HCT116 (cell line): Measurements from ENCODE around the gene PIGM. TPM values are rescaled to one million over a fixed set of nuclear protein-coding genes. Genes with fewer than 3 reads are reported as not detected.

Source experiments
- ATAC-seq: fragments of 200-7000 bp; cut with Tn5 transposase; 2 replicates; pipeline ENCODE4 v1.9.1; 2020; ENCODE audit warnings: mild to moderate bottlenecking, moderate library complexity
- BruUV-seq: library from RNA; stranded (reverse); fragments of 400-500 nt; replicated peaks from 2 replicates; lab custom pipeline; 2021; lab: Mats Ljungman, UMichigan
- CTCF ChIA-PET: fragments of 300-600 bp; sonication (Branson Sonifier 250); formaldehyde crosslinking; loops from one replicate; lab custom pipeline; 2021; ENCODE audit warnings: antibody characterized with exemption; lab: Charles Lee
- POLR2A ChIA-PET: fragments of 300-600, 350-600 bp; sonication (Branson Sonifier 250); formaldehyde crosslinking; loops from one replicate; lab custom pipeline; 2021; ENCODE audit warnings: antibody characterized with exemption; lab: Charles Lee
- RAD21 ChIA-PET, 2 experiments: fragments of 300-600 bp; sonication (Branson Sonifier 250); formaldehyde crosslinking; loops; one replicate each; lab custom pipeline; 2023; ENCODE audit warnings: low total read pairs in 2 of 2; ENCODE audit not compliant: uncharacterized antibody in 2 of 2, unreplicated experiment in 2 of 2, low non-redundant PET in 1 of 2; lab: Charles Lee
- DNase-seq: peaks from one replicate; pipeline ENCODE4 v3.0.0-alpha.2; 2010; ENCODE audit warnings: low read depth, low spot score
- H2AFZ ChIP-seq: fragments of 200-600 bp; shearing (Covaris generic), sonication (generic); 2 replicates; pipeline ENCODE4 v1.6.1; 2017; ENCODE audit warnings: low read depth, mixed run types, mixed read lengths, antibody characterized with exemption, low read length; ENCODE audit not compliant: poor library complexity, severe bottlenecking
- H3K27ac ChIP-seq: 2 replicates; pipeline ENCODE4 v1.5.1; 2012; ENCODE audit warnings: low read depth, low read length
- H3K27me3 ChIP-seq: fragments of 200-600 bp; sonication (generic); 2 replicates; pipeline ENCODE4 v1.6.1; 2016; ENCODE audit warnings: mixed run types, low read length, mixed read lengths; ENCODE audit not compliant: insufficient read depth
- H3K36me3 ChIP-seq, 2 experiments: fragments of 200-500 bp in 1 of 2; fragments of 200-600 bp in 1 of 2; sonication (Bioruptor generic) in 1 of 2; sonication (generic) in 1 of 2; 2 replicates each; pipeline versions ENCODE4 v1.5.1 to v1.6.1; 2014 to 2016; ENCODE audit warnings: low read length in 2 of 2, inconsistent platforms in 1 of 2, mixed read lengths in 1 of 2, mixed run types in 1 of 2; ENCODE audit not compliant: insufficient read depth in 2 of 2, control insufficient read depth in 1 of 2
- H3K4me1 ChIP-seq, 2 experiments: fragments of 200-600 bp in 1 of 2; sonication (generic) in 1 of 2; 2 replicates each; pipeline versions ENCODE4 v1.5.1 to v1.6.1; 2012 to 2017; ENCODE audit warnings: low read length in 2 of 2, inconsistent platforms in 1 of 2, mild to moderate bottlenecking in 1 of 2, mixed read lengths in 1 of 2, mixed run types in 1 of 2, moderate library complexity in 1 of 2; ENCODE audit not compliant: insufficient read depth in 2 of 2, control insufficient read depth in 1 of 2
- H3K4me2 ChIP-seq: fragments of 200-600 bp; sonication (generic); 2 replicates; pipeline ENCODE4 v1.6.1; 2017; ENCODE audit warnings: mixed run types, low read length, mixed read lengths
- H3K4me3 ChIP-seq, 2 experiments: fragments of 200-600 bp in 1 of 2; sonication (generic) in 1 of 2; replicated peaks in 1 of 2; 2 replicates each; pipeline ENCODE4 v1.5.1; 2011 to 2016; ENCODE audit warnings: low read length in 2 of 2, control low read depth in 1 of 2, low read depth in 1 of 2, mild to moderate bottlenecking in 1 of 2, mixed read lengths in 1 of 2, mixed run types in 1 of 2
- H3K79me2 ChIP-seq: fragments of 200-600 bp; sonication (generic); 2 replicates; pipeline ENCODE4 v1.6.1; 2017; ENCODE audit warnings: mild to moderate bottlenecking, mixed run types, low read length, moderate library complexity, mixed read lengths; ENCODE audit not compliant: insufficient read depth
- H3K9ac ChIP-seq: fragments of 200-600 bp; sonication (generic); 2 replicates; pipeline ENCODE4 v1.6.1; 2016; ENCODE audit warnings: low read length, mixed read lengths
- H3K9me2 ChIP-seq: fragments of 200-600 bp; sonication (generic), shearing (Covaris generic); 2 replicates; pipeline ENCODE4 v1.6.1; 2017; ENCODE audit warnings: mixed run types, mild to moderate bottlenecking, moderate library complexity; ENCODE audit not compliant: insufficient read depth
- H3K9me3 ChIP-seq, 2 experiments: fragments of 200-500 bp in 1 of 2; fragments of 200-600 bp in 1 of 2; sonication (Bioruptor generic) in 1 of 2; sonication (generic) in 1 of 2; 2 replicates each; pipeline ENCODE4 v1.6.1; 2014 to 2017; ENCODE audit warnings: low read length in 2 of 2, mixed read lengths in 2 of 2, inconsistent platforms in 1 of 2, low read depth in 1 of 2, mild to moderate bottlenecking in 1 of 2, mixed run types in 1 of 2, moderate library complexity in 1 of 2; ENCODE audit not compliant: control insufficient read depth in 1 of 2, insufficient read depth in 1 of 2
- H4K20me1 ChIP-seq: fragments of 200-600 bp; sonication (generic), shearing (Covaris generic); 2 replicates; pipeline ENCODE4 v1.6.1; 2017; ENCODE audit warnings: mixed run types, mild to moderate bottlenecking, moderate library complexity; ENCODE audit not compliant: insufficient read depth
- CEBPB ChIP-seq: IDR thresholded peaks from 2 replicates; pipeline ENCODE4 v1.6.1; 2012; ENCODE audit warnings: low read depth
- ELF1 ChIP-seq: IDR thresholded peaks from 2 replicates; pipeline ENCODE4 v1.6.1; 2012; ENCODE audit warnings: low read depth, borderline replicate concordance
- EZH2phosphoT487 ChIP-seq: fragments of 200-600 bp; IDR thresholded peaks from 2 replicates; pipeline ENCODE4 v1.6.1; 2018; ENCODE audit warnings: antibody characterized with exemption, borderline replicate concordance
- FOSL1 ChIP-seq: IDR thresholded peaks from 2 replicates; pipeline ENCODE4 v1.6.1; 2012; ENCODE audit warnings: low read depth
- RAD21 ChIP-seq: IDR thresholded peaks from 2 replicates; pipeline ENCODE4 v1.6.1; 2012; ENCODE audit warnings: low read depth, mild to moderate bottlenecking
- SIN3A ChIP-seq: IDR thresholded peaks from 2 replicates; pipeline ENCODE4 v1.6.1; 2012; ENCODE audit warnings: low read depth
- SP1 ChIP-seq: IDR thresholded peaks from 2 replicates; pipeline ENCODE4 v1.6.1; 2012; ENCODE audit warnings: low read depth
- SRF ChIP-seq: IDR thresholded peaks from 2 replicates; pipeline ENCODE4 v1.6.1; 2012; ENCODE audit warnings: low read depth
- ZFX ChIP-seq: fragments of 450-650 bp; IDR thresholded peaks from 2 replicates; pipeline ENCODE4 v1.6.1; 2017
- intact Hi-C: fragments of 100-400 bp; cut with micrococcal nuclease; formaldehyde crosslinking; loops from 2 replicates; pipeline ENCODE4 v1.10.0; 2022
- total RNA-seq: library from RNA; stranded (reverse); gene quantifications from one replicate; pipeline ENCODE4 v1.2.1, GENCODE V29; 2021; ENCODE audit not compliant: unreplicated experiment
- TF ChIP-seq, protein P1 (sequence below), 3 experiments: fragments of 200-600 bp in 1 of 3; sonication (generic) in 1 of 3; IDR thresholded peaks in 2 of 3; conservative IDR thresholded peaks in 1 of 3; 2 replicates each; pipeline ENCODE4 v1.5.1; 2012 to 2017; ENCODE audit warnings: low read depth in 2 of 3, low read length in 2 of 3, antibody characterized with exemption in 1 of 3, borderline replicate concordance in 1 of 3, control low read depth in 1 of 3, mild to moderate bottlenecking in 1 of 3, mixed read lengths in 1 of 3, mixed run types in 1 of 3, moderate library complexity in 1 of 3; ENCODE audit not compliant: insufficient read depth in 1 of 3

The PIGM gene
- total RNA-seq, 1 experiment from 2014 or later = 4.1 TPM

DNA sequence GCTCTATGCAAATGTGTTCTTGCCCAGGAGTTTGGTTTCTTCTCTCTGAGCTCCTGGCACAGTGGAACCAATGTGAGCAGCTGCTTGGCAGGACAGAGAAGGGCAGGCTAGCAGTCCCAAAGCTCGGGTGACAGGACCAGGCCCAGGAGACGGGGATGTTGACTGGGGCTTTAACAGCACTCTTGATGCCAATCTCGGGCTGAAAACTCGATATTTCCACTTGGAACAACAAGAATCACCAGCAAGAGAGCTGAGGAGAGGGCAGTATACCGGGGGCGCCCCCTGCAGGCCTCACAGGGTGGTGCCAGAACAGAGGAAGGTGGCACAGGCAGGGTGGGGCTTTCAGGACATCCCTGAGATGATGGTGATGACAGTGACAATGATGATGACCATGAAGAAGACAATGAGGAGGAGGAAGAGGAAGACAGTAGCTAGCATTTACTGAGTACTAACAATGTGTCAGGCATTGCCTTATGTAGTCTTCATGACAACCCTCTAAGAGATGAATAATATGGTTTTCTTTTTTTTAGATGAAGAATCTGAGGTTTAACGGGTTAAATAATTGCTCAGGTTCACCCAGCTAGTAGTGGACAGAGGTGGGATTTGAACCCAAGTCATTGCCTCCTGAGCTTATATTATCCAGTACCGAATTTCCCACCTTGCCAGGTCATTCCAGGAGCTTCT, 46.9 kb upstream of the PIGM start:
- Histone ChIP-seq H3K9me2 (no peaks in the 10 kb centered on the region), H3K27ac (no peak overlapping the region), H3K9me3 (no peaks in the 10 kb centered on the region), H4K20me1 (no peaks in the 10 kb centered on the region), H3K4me2 (peak overlapping the region; percentile 15; the same call in 1 of the 2 replicates), H3K9ac (no peak overlapping the region), H3K79me2 (no peaks in the 10 kb centered on the region), H2AFZ (no peak overlapping the region), H3K27me3 (peaks cover 26% of the 10 kb centered on the region), H3K4me3 (no peak overlapping the region), H3K4me1 (no peaks in the 10 kb centered on the region; a peak in 1 of 4 replicates), H3K36me3 (no peaks in the 10 kb centered on the region)
- CTCF ChIA-PET = interaction anchor here (0.6 to 3.8 kb wide), 19 partner anchors 8 to 298 kb away, joined by 3 to 33 read pairs (median 5); partner anchors contain the start of genes DCAF8, IGSF8 and KCNJ10
- RAD21 ChIA-PET = interaction anchor here (1.0 to 1.7 kb wide), 3 partner anchors 20 to 32 kb away, joined by 3 to 7 read pairs (median 4); no protein-coding TSS in a partner anchor
- TF ChIP-seq SRF = no peak
- no peak for TF ChIP-seq FOSL1
- TF ChIP-seq SIN3A = no peak
- TF ChIP-seq RAD21 = peak; percentile 74
- TF ChIP-seq SP1 = no peak
- TF ChIP-seq CEBPB = no peak
- no peak for TF ChIP-seq ZFX
- TF ChIP-seq, protein P1, sequence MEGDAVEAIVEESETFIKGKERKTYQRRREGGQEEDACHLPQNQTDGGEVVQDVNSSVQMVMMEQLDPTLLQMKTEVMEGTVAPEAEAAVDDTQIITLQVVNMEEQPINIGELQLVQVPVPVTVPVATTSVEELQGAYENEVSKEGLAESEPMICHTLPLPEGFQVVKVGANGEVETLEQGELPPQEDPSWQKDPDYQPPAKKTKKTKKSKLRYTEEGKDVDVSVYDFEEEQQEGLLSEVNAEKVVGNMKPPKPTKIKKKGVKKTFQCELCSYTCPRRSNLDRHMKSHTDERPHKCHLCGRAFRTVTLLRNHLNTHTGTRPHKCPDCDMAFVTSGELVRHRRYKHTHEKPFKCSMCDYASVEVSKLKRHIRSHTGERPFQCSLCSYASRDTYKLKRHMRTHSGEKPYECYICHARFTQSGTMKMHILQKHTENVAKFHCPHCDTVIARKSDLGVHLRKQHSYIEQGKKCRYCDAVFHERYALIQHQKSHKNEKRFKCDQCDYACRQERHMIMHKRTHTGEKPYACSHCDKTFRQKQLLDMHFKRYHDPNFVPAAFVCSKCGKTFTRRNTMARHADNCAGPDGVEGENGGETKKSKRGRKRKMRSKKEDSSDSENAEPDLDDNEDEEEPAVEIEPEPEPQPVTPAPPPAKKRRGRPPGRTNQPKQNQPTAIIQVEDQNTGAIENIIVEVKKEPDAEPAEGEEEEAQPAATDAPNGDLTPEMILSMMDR (IDR thresholded peaks at IDR 0.05 in 2 of 3, conservative IDR thresholded peaks at IDR 0.05 in 1 of 3; ENCODE audit: borderline replicate concordance in 1 of 3, insufficient read depth in 1 of 3, low read depth in 2 of 3, low read length in 2 of 3) = peak; percentile 82 to 98 (median 97)
- TF ChIP-seq EZH2phosphoT487 = no peak
- no peak for TF ChIP-seq ELF1
- no TSS peak for BruUV-seq
- peak; percentile 95 for ATAC-seq
- DNase-seq = peak; percentile 23
- intact Hi-C loops = loop anchor here (1.0 to 2.0 kb wide), 2 partner anchors 32 to 142 kb away; no protein-coding TSS in a partner anchor
- POLR2A ChIA-PET = interaction anchor here (0.6 kb wide), 1 partner anchor 8 kb away, joined by 3 read pairs; the partner anchor contains the start of gene KCNJ10
